ENCODE results near the gene TAF11L4. TPM values are rescaled to one million over a fixed set of nuclear protein-coding genes. Genes with fewer than 3 reads are reported as not detected.
"Not testable (repeated sequence)": the region's sequence is repeated elsewhere in the genome, so short reads cannot be mapped to it uniquely, and the experiment has no call there.

TAF11L4 gene
- total RNA-seq, 4 donors from 2014 or later = not detected

DNA sequence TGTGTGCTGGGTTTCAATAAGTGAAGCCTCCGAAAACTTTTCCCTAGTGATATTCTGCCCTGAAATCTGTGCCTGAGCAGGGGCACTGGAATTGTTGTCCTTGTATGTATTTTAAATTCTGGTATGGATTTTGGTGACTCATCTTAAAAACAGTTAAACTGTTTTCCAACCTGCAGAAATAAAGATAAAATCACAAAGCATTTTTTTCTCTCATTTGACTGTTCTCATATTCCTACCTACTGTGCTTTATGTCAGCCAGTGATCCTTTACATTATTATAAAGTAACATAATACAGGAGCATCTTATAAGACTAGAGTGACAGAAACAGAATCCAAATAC, 34.5 kb upstream of the TAF11L4 start:
- no peaks in the 10 kb centered on the region for H3K27me3 ChIP-seq
- intact Hi-C loops (cut with DNase I; ENCODE audit: low total_unique reads) = no loop called here
- TF ChIP-seq, protein P1, sequence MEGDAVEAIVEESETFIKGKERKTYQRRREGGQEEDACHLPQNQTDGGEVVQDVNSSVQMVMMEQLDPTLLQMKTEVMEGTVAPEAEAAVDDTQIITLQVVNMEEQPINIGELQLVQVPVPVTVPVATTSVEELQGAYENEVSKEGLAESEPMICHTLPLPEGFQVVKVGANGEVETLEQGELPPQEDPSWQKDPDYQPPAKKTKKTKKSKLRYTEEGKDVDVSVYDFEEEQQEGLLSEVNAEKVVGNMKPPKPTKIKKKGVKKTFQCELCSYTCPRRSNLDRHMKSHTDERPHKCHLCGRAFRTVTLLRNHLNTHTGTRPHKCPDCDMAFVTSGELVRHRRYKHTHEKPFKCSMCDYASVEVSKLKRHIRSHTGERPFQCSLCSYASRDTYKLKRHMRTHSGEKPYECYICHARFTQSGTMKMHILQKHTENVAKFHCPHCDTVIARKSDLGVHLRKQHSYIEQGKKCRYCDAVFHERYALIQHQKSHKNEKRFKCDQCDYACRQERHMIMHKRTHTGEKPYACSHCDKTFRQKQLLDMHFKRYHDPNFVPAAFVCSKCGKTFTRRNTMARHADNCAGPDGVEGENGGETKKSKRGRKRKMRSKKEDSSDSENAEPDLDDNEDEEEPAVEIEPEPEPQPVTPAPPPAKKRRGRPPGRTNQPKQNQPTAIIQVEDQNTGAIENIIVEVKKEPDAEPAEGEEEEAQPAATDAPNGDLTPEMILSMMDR (IDR thresholded peaks at IDR 0.05) = no peak
- no peak for TF ChIP-seq POLR2A (IDR thresholded peaks at IDR 0.05)
- H3K4me1 ChIP-seq = no peaks in the 10 kb centered on the region
- H3K36me3 ChIP-seq = no peaks in the 10 kb centered on the region
- no peaks in the 10 kb centered on the region for H3K9me3 ChIP-seq
- no peak overlapping the region for H3K27ac ChIP-seq
- DNase-seq = no peak
- no peak overlapping the region for H3K4me3 ChIP-seq

DNA sequence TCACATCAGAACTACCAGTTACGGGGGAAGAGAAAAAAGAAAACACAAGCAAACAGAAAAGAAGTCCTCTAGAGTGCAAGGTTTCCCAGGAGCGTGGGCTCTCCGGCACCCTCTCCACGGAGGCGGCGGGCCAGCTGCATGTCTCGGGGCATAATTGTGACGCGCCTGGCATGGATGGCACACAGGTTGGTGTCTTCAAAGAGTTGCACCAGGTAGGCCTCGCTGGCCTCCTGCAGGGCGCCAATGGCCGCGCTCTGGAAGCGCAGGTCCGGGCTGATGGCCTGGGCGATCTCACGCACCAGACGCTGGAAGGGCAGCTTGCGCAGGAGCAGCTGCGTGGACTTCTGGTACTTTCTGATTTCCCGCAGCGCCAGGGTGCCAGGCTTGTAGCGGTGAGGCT, 30.3 kb upstream of the TAF11L4 start:
- H3K4me3 ChIP-seq; H3K36me3 ChIP-seq; H3K27me3 ChIP-seq; H3K4me1 ChIP-seq; H3K9me3 ChIP-seq; intact Hi-C loops (cut with DNase I; ENCODE audit: low total_unique reads); DNase-seq; H3K27ac ChIP-seq: not testable (repeated sequence)

DNA sequence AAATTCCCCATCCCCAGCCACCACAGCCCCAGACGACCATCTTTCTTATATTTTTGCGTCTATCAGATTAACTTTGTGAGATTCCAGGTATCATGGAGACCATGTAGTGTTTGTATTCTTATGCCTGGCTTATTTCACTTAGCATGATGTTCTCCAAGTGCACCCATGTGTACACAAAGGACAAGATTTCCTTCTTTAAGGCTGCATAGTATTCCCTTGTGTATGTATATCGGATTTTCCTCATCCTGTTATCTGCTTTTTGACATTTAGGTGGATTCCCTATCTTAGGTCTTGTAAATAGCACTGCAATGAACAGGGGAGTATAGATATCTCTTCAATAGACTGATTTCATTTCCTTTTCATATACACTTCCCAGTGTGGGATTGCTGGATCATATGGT, 28.8 kb upstream of the TAF11L4 start:
- Histone ChIP-seq H3K27me3 (no peaks in the 10 kb centered on the region), H3K36me3 (no peaks in the 10 kb centered on the region), H3K4me3 (no peak overlapping the region), H3K4me1 (no peaks in the 10 kb centered on the region), H3K9me3 (no peaks in the 10 kb centered on the region), H3K27ac (no peak overlapping the region)
- no peak for DNase-seq
- intact Hi-C loops (cut with DNase I; ENCODE audit: low total_unique reads) = no loop called here
- TF ChIP-seq, protein P1 (IDR thresholded peaks at IDR 0.05) = no peak
- TF ChIP-seq POLR2A (IDR thresholded peaks at IDR 0.05) = no peak

DNA sequence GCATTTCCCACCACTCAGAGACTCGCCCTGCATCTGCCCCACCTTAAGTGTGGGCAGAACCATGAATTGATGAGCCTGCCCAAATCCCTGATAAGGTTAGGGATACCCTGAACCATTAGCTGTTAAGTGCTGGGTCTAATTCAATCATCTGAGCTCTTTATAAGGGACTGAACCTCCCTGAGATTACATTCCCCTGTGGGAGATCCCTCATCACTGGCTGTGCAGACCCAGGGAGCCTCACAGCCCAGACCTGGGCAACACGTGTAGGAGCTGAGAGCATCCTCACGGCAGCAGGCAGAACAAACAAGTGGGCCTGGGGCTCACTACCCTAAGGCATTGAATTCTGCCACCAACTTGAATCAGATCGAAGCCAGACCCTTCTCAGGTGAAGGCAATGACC, 24.2 kb upstream of the TAF11L4 start:
- Histone ChIP-seq H3K27me3 (no peaks in the 10 kb centered on the region), H3K27ac (no peak overlapping the region), H3K9me3 (no peaks in the 10 kb centered on the region), H3K4me1 (no peaks in the 10 kb centered on the region), H3K4me3 (no peak overlapping the region), H3K36me3 (no peaks in the 10 kb centered on the region)
- DNase-seq = no peak
- intact Hi-C loops (cut with DNase I; ENCODE audit: low total_unique reads) = no loop called here
- no peak for TF ChIP-seq POLR2A (IDR thresholded peaks at IDR 0.05)
- TF ChIP-seq, protein P1 (IDR thresholded peaks at IDR 0.05) = no peak

DNA sequence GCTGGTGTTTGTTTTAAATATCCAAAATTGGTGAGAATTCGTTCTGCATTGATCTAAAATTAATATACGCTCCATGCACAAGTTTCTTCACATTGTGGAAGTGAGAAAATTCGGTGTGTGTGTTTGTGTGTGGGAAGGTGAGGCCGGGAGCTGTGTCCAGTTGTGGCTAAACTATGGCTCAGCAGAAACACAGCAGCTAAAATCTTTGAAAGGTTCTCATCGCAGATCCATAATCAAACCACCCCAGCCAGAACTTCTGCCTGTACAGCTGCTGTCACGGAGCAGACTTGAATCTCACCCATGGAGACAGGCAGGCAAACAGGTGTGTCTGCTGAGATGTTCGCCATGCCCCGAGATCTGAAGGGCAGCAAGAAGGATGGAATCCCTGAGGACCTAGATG, 23.7 kb upstream of the TAF11L4 start, which contains the start of gene TAF11L2:
TAF11L2 (plus strand) TSS at position 301 of the 400 bp plus-strand sequence.
- H3K9me3 ChIP-seq; H3K36me3 ChIP-seq; intact Hi-C loops (cut with DNase I; ENCODE audit: low total_unique reads); H3K4me3 ChIP-seq; H3K4me1 ChIP-seq; DNase-seq; H3K27ac ChIP-seq; H3K27me3 ChIP-seq: not testable (repeated sequence)

DNA sequence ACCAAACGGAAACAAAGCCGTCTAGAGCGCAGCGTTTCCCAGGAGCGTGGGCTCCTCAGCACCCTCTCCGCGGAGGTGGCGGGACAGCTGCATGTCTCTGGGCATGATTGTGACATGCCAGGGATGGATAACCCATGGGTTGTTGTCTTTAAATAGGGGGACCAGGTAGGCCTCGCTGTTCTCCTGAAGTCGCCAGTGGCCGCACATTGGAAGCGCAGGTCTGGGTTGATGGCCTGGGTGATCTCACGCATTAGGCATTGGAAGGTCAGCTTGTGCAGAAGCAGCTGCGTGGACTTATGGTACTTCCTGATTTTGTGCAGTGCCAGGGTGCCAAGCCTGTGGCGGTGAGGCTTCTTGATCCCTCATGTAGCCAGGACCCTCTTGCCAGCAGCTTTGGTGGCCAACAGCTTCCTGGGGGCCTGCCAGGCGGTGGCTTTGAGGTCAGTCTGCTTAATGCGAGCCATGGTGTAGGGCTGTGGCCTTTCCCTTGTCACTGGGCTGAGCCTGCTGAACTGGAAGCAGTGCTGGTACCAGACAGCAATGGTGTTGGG, 9.8 kb upstream of the TAF11L4 start:
- Histone ChIP-seq H3K9me3 (no peaks in the 10 kb centered on the region), H3K27me3 (no peaks in the 10 kb centered on the region), H3K4me1 (no peaks in the 10 kb centered on the region), H3K4me3 (no peak overlapping the region), H3K36me3 (no peaks in the 10 kb centered on the region), H3K27ac (no peak overlapping the region)
- TF ChIP-seq POLR2A (IDR thresholded peaks at IDR 0.05) = no peak
- TF ChIP-seq, protein P1 (IDR thresholded peaks at IDR 0.05) = no peak
- no peak for DNase-seq
- intact Hi-C loops (cut with DNase I; ENCODE audit: low total_unique reads) = no loop called here

DNA sequence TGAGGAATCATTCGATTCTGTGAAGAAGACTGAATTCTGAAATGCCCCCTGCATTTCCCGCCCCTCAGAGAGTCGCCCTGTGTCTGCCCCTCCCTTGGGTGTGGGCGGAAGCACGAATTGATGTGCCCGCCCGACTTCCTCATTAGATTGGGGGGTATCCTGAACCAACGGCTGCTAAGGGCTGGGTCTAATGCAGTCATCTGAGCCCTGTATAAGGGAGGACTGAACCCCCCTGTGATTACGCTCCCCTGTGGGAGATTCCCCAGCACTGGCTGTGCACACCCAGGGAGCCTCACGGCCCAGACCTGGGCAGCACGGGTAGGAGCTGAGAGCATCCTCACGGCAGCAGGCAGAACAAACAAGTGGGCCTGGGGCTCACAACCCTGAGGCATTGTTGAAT, 4.1 kb upstream of the TAF11L4 start:
- peak in 1 of 2 donors; percentile 25 for DNase-seq
- intact Hi-C loops (cut with DNase I; ENCODE audit: low total_unique reads); H3K27ac ChIP-seq; H3K4me3 ChIP-seq; H3K9me3 ChIP-seq; H3K36me3 ChIP-seq; H3K27me3 ChIP-seq; H3K4me1 ChIP-seq: not testable (repeated sequence)

DNA sequence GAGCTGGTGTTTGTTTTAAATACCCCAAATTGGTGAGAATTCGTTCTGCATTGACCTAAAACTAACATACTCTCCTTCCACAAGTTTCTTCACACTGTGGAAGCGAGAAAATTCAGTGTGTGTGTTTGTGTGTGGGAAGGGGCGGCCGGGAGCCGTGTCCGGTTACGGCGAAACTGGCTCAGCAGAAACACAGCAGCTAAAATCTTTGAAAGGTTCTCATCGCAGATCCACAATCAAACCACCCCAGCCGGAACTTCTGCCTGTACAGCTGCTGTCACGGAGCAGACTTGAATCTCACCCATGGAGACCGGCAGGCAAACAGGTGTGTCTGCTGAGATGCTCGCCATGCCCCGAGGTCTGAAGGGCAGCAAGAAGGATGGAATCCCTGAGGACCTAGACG, 3.5 kb upstream of the TAF11L4 start, which contains the start of gene TAF11L3:
TAF11L3 (plus strand) TSS at position 301 of the 400 bp plus-strand sequence.
- H3K27ac ChIP-seq; H3K4me3 ChIP-seq; H3K27me3 ChIP-seq; H3K9me3 ChIP-seq; DNase-seq; intact Hi-C loops (cut with DNase I; ENCODE audit: low total_unique reads); H3K36me3 ChIP-seq; H3K4me1 ChIP-seq: not testable (repeated sequence)

DNA sequence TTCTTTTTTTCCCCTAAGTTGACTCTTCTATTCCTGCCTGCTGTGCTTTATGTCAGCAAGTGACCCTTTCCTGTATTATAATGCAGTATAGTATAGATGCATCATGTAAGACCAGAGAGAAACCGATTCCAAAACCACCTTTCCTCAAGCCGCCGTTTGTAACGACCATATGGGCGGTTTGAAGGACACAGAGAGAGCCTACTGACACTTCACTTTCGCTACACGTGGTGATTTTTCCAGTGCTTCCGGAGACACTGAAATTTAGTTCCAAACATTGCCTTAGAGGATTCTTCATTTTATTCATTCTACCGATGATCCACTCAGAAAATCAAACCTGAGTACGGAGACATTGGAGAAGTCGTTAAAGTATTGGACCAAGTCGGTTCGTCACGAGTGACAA, 2.1 kb upstream of the TAF11L4 start:
- H3K27ac ChIP-seq; H3K9me3 ChIP-seq; intact Hi-C loops (cut with DNase I; ENCODE audit: low total_unique reads); DNase-seq; H3K36me3 ChIP-seq; H3K27me3 ChIP-seq; H3K4me1 ChIP-seq; H3K4me3 ChIP-seq: not testable (repeated sequence)

DNA sequence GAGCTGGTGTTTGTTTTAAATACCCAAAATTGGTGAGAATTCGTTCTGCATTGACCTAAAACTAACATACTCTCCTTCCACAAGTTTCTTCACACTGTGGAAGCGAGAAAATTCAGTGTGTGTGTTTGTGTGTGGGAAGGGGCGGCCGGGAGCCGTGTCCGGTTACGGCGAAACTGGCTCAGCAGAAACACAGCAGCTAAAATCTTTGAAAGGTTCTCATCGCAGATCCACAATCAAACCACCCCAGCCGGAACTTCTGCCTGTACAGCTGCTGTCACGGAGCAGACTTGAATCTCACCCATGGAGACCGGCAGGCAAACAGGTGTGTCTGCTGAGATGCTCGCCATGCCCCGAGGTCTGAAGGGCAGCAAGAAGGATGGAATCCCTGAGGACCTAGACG, 3.3 kb downstream of the TAF11L4 start, which contains the start of gene TAF11L5:
TAF11L5 (plus strand) TSS at position 301 of the 400 bp plus-strand sequence.
- H3K36me3 ChIP-seq; H3K9me3 ChIP-seq; H3K27me3 ChIP-seq; H3K4me1 ChIP-seq; H3K4me3 ChIP-seq; DNase-seq; H3K27ac ChIP-seq; intact Hi-C loops (cut with DNase I; ENCODE audit: low total_unique reads): not testable (repeated sequence)
